Spleen (tissue), 11 donors: ENCODE data around the gene ZYG11B. TPM values are rescaled to one million over a fixed set of nuclear protein-coding genes. Genes with fewer than 3 reads are reported as not detected.

Source experiments
- DNase-seq: peaks from one replicate; pipeline ENCODE4 v3.0.0-alpha.2; 2020
- H3K27ac ChIP-seq, 8 donors: fragments of 200-600 bp; sonication (generic) in 7 of 8; 1 replicate in 4 of 8; 2 replicates in 4 of 8; pipeline versions ENCODE4 v1.5.0 to v1.8.0; 2016 to 2021; ENCODE audit warnings: inconsistent platforms in 4 of 8, mild to moderate bottlenecking in 4 of 8, moderate library complexity in 1 of 8
- H3K27me3 ChIP-seq, 7 donors: fragments of 200-600 bp; sonication (generic) in 6 of 7; replicated peaks in 1 of 7; 1 replicate in 4 of 7; 2 replicates in 3 of 7; pipeline versions ENCODE4 v1.5.0 to v1.8.0; 2016 to 2021; ENCODE audit warnings: inconsistent platforms in 3 of 7, mild to moderate bottlenecking in 1 of 7
- H3K36me3 ChIP-seq, 6 donors: fragments of 200-600 bp; sonication (generic) in 5 of 6; 1 replicate in 4 of 6; 2 replicates in 2 of 6; pipeline versions ENCODE4 v1.5.0 to v1.8.0; 2016 to 2021; ENCODE audit warnings: inconsistent platforms in 2 of 6
- H3K4me1 ChIP-seq, 6 donors: fragments of 200-600 bp; sonication (generic) in 5 of 6; 1 replicate in 3 of 6; 2 replicates in 3 of 6; pipeline versions ENCODE4 v1.5.0 to v1.8.0; 2016 to 2021; ENCODE audit warnings: inconsistent platforms in 3 of 6
- H3K4me3 ChIP-seq, 8 donors: fragments of 200-600 bp; sonication (generic) in 7 of 8; 1 replicate in 4 of 8; 2 replicates in 4 of 8; pipeline versions ENCODE4 v1.5.0 to v1.8.0; 2016 to 2021; ENCODE audit warnings: inconsistent platforms in 4 of 8, mild to moderate bottlenecking in 4 of 8, moderate library complexity in 2 of 8
- H3K9me3 ChIP-seq, 8 donors: fragments of 200-600 bp; sonication (generic) in 7 of 8; 1 replicate in 4 of 8; 2 replicates in 4 of 8; pipeline versions ENCODE4 v1.5.0 to v1.8.0; 2016 to 2021; ENCODE audit warnings: inconsistent platforms in 4 of 8
- CTCF ChIP-seq, 11 experiments: fragments of 200-600 bp in 7 of 11; fragments of 450-650 bp in 4 of 11; sonication (generic) in 4 of 11; IDR thresholded peaks in 8 of 11; conservative IDR thresholded peaks in 3 of 11; 1 replicate in 7 of 11; 2 replicates in 4 of 11; pipeline versions ENCODE4 v1.4.0 to v1.8.0; 2016 to 2021; ENCODE audit warnings: antibody characterized with exemption in 11 of 11, inconsistent platforms in 4 of 11, mild to moderate bottlenecking in 1 of 11
- POLR2A ChIP-seq, 3 donors: fragments of 450-650 bp; IDR thresholded peaks; one replicate each; pipeline ENCODE4 v1.5.1; 2017; ENCODE audit warnings: antibody characterized with exemption in 3 of 3, mild to moderate bottlenecking in 1 of 3
- POLR2AphosphoS5 ChIP-seq, 3 donors: sonication (generic); formaldehyde crosslinking; IDR thresholded peaks; one replicate each; pipeline ENCODE4 v1.5.1; 2017; ENCODE audit warnings: antibody characterized with exemption in 3 of 3
- WGBS, 5 donors: extraction: QIAGEN DNeasy Blood & Tissue Kit in 3 of 5; methylation state at CpG; one replicate each; pipeline versions ENCODE4 v1.1.5 to v1.1.7; 2013 to 2018; 5-methylcytosine and 5-hydroxymethylcytosine counted together
- intact Hi-C: fragments of 100-400 bp; cut with DNase I; formaldehyde crosslinking; loops from one replicate; pipeline ENCODE4 v1.15.0; 2023; ENCODE audit warnings: low total_unique reads
- polyA plus RNA-seq, 3 donors: library from polyadenylated mRNA; stranded (reverse); fragments of 200-250 nt; gene quantifications; one replicate each; pipeline ENCODE4 v1.2.1, GENCODE V29; 2013
- small RNA-seq, 4 donors: library from RNA; depleted of rRNA; stranded (forward); fragments of <200 nt; gene quantifications; one replicate each; pipeline ENCODE3, GENCODE V24; 2016
- total RNA-seq, 7 donors: library from RNA; depleted of rRNA in 3 of 7; stranded (reverse); fragments of >200 nt in 3 of 7; fragmentation: NEBNext Ultra II Directional in 4 of 7; extraction: Animal tissue kit (Norgen Biotek cat#: 25700) in 4 of 7; gene quantifications; one replicate each; pipeline versions ENCODE4 v1.1.0 to v1.2.1, GENCODE V29; 2016 to 2021
- donor health status: healthy with polysubstance abuse.
- donor health status: DM: no; HTN: no; CAD: no; lungs with moderate emphysema.
- donor health status: DM: no; HTN: no; CAD: no.
- donor health status: Bipolar disorder and iron deficiency.
- donor health status: healthy.
- donor health status: DM: no; HTN: no; CAD: no.
- donor health status: DM: yes; HTN: yes; CAD: no.

ZYG11B gene
- total and polyA plus RNA-seq, 10 donors: 3.0 to 35.5 (median 21.9) TPM

GRCh38 chr1:52876843-52877242 lies 150.6 kb downstream of the ZYG11B start:
- intact Hi-C loops: no loop called here
- no peak for DNase-seq
- H3K27me3 ChIP-seq: peaks cover 0 to 15% (median 0%) of the 10 kb centered on the region in 7 donors
- H3K4me3 ChIP-seq: no peak overlapping the region
- no peak overlapping the region for H3K27ac ChIP-seq
- H3K4me1 ChIP-seq: no peaks in the 10 kb centered on the region
- WGBS, 5 donors: 42 to 59% (median 56%) methylated on average over 2 of the region's 2 CpGs
- H3K9me3 ChIP-seq: no peaks in the 10 kb centered on the region
- TF ChIP-seq POLR2A (IDR thresholded peaks at IDR 0.05): no peak
- no peak for TF ChIP-seq POLR2AphosphoS5 (IDR thresholded peaks at IDR 0.05)
- no peak for TF ChIP-seq CTCF (IDR thresholded peaks at IDR 0.05 in 8 of 11, conservative IDR thresholded peaks at IDR 0.05 in 3 of 11)
- H3K36me3 ChIP-seq: no peaks in the 10 kb centered on the region

Small RNAs within 50 kb of the gene (small RNA-seq; reads per million reads assigned to genes)
- 0 reads per million in 4 donors for gene RN7SL62P
- gene RNU2-30P: 0.06 to 0.34 (median 0.15) reads per million in 4 donors
- gene RNU6-969P: 0 reads per million in 4 donors

Other genes with a start within 250 kb of the ZYG11B start
- 100 to 1,000 TPM in 1 of 7 donors, 10 to 100 TPM in 6; 74.1 to 120 (median 84.6) TPM for gene TUT4, start 173.4 kb upstream of the ZYG11B start, total RNA-seq
- gene TUT4, start 173.4 kb upstream of the ZYG11B start, polyA plus RNA-seq: 10 to 100 TPM; 31.7 to 45.6 (median 35.8) TPM
- gene GPX7, start 124.1 kb upstream of the ZYG11B start, total RNA-seq: 10 to 100 TPM in 4 of 7 donors, 1 to 10 TPM in 3; 6.4 to 24.7 (median 12.9) TPM
- 10 to 100 TPM; 13.8 to 23.5 (median 17.9) TPM for gene GPX7, start 124.1 kb upstream of the ZYG11B start, polyA plus RNA-seq
- gene SHISAL2A, start 93.3 kb upstream of the ZYG11B start, total RNA-seq: 10 to 100 TPM; 12.8 to 23.6 (median 17.9) TPM
- gene SHISAL2A, start 93.3 kb upstream of the ZYG11B start, polyA plus RNA-seq: 10 to 100 TPM in 2 of 3 donors, 1 to 10 TPM in 1; 9.2 to 15.5 (median 14.4) TPM
- 10 to 100 TPM in 3 of 7 donors, 1 to 10 TPM in 4; 5.0 to 12.8 (median 8.8) TPM for gene COA7, start 28.1 kb upstream of the ZYG11B start, total RNA-seq
- 1 to 10 TPM; 1.9 to 5.6 (median 3.5) TPM for gene COA7, start 28.1 kb upstream of the ZYG11B start, polyA plus RNA-seq
- under 1 TPM; 0.09 to 0.85 (median 0.27) TPM for gene ZYG11A, start 116.3 kb downstream of the ZYG11B start, total RNA-seq
- under 1 TPM; 0.02 to 0.03 (median 0.03) TPM for gene ZYG11A, start 116.3 kb downstream of the ZYG11B start, polyA plus RNA-seq
- gene ECHDC2, start 195.3 kb downstream of the ZYG11B start, total RNA-seq: 10 to 100 TPM; 49.1 to 99.4 (median 77.7) TPM
- gene ECHDC2, start 195.3 kb downstream of the ZYG11B start, polyA plus RNA-seq: 100 to 1,000 TPM in 1 of 3 donors, 10 to 100 TPM in 2; 33.3 to 104 (median 74.1) TPM
- 100 to 1,000 TPM in 1 of 7 donors, 10 to 100 TPM in 6; 69.4 to 101 (median 83.0) TPM for gene SCP2, start 200.8 kb downstream of the ZYG11B start, total RNA-seq
- 100 to 1,000 TPM in 2 of 3 donors, 10 to 100 TPM in 1; 83.6 to 105 (median 104) TPM for gene SCP2, start 200.8 kb downstream of the ZYG11B start, polyA plus RNA-seq